K562 (cell line): ENCODE results near the gene ACRV1. TPM values are rescaled to one million over a fixed set of nuclear protein-coding genes. Genes with fewer than 3 reads are reported as not detected.

Source experiments
- ARNT ChIP-seq, 2 experiments: fragments of 450-650 bp; IDR thresholded peaks; 2 replicates each; pipeline ENCODE4 v1.6.1; 2016; ENCODE audit warnings: mild to moderate bottlenecking in 1 of 2
- BRD9 ChIP-seq: fragments of 450-650 bp; IDR thresholded peaks from 2 replicates; pipeline ENCODE4 v1.6.1; 2018; ENCODE audit warnings: low read depth; ENCODE audit not compliant: partially characterized antibody
- GATA2 ChIP-seq: sonication (generic); formaldehyde crosslinking; IDR thresholded peaks from 2 replicates; pipeline ENCODE4 v1.4.0; 2020; ENCODE audit warnings: mild to moderate bottlenecking, missing genetic modification reagents
- ILK ChIP-seq: fragments of 450-650 bp; IDR thresholded peaks from 2 replicates; pipeline ENCODE4 v1.6.1; 2016; ENCODE audit warnings: missing genetic modification characterization, low read depth, mild to moderate bottlenecking, missing compliant biosample characterization, moderate library complexity, borderline replicate concordance
- RBBP5 ChIP-seq: fragments of 200-600 bp; sonication (generic); IDR thresholded peaks from 2 replicates; pipeline ENCODE4 v1.6.1; 2012; ENCODE audit warnings: borderline replicate concordance, mild to moderate bottlenecking, low read length, control low read depth, inconsistent platforms; ENCODE audit not compliant: insufficient read depth, poor library complexity, severe bottlenecking
- polyA plus RNA-seq, 8 experiments: library from polyadenylated mRNA; depleted of rRNA in 4 of 8; stranded (reverse) in 5 of 8; unstranded in 3 of 8; fragments of >200 nt; fragmentation: Nextera tagmentation in 2 of 8; fragmentation: Illumina TruSeq in 1 of 8; extraction: Ambion mirVana in 2 of 8; extraction: Trizol in 1 of 8; gene quantifications; 2 replicates each; pipeline versions ENCODE4 v1.2.1 to v1.2.3, GENCODE V29; 2011 to 2014; ENCODE audit warnings: inconsistent platforms in 1 of 8, missing spikeins in 1 of 8
- total RNA-seq, 7 experiments: library from RNA; depleted of rRNA in 6 of 7; stranded (reverse); fragments of >200 nt in 6 of 7; fragmentation: Illumina TruSeq in 2 of 7; extraction: Trizol in 2 of 7; gene quantifications; 2 replicates each; pipeline versions ENCODE4 v1.2.1 to v1.2.3, GENCODE V29; 2011 to 2021; ENCODE audit warnings: low replicate concordance in 1 of 7
- TF ChIP-seq, protein P1 (sequence below): fragments of 450-650 bp; IDR thresholded peaks from 2 replicates; pipeline ENCODE4 v1.7.1; 2018; ENCODE audit warnings: mild to moderate bottlenecking, low read depth; ENCODE audit not compliant: partially characterized antibody
- TF ChIP-seq, protein P2 (sequence below): sonication (generic); formaldehyde crosslinking; IDR thresholded peaks from 2 replicates; pipeline ENCODE4 v1.4.0; 2020; ENCODE audit warnings: mild to moderate bottlenecking, missing genetic modification reagents
- TF ChIP-seq, protein P3 (sequence below): fragments of 200-800 bp; sonication (Bioruptor generic); IDR thresholded peaks from 2 replicates; pipeline ENCODE4 v1.6.1; 2017; ENCODE audit warnings: missing genetic modification characterization, missing compliant biosample characterization
- TF ChIP-seq, protein P4 (sequence below): fragments of 150-350 bp; conservative IDR thresholded peaks from 2 replicates; pipeline ENCODE4 v1.6.1; 2014; ENCODE audit warnings: low read length
- TF ChIP-seq, protein P5 (sequence below): fragments of 450-650 bp; IDR thresholded peaks from 2 replicates; pipeline ENCODE4 v1.6.1; 2018; ENCODE audit not compliant: partially characterized antibody
- TF ChIP-seq, protein P6 (sequence below): fragments of 450-650 bp; IDR thresholded peaks from 2 replicates; pipeline ENCODE4 v1.6.1; 2017; ENCODE audit warnings: mild to moderate bottlenecking, moderate library complexity

ACRV1 gene
- total and polyA plus RNA-seq, 9 of the 15 experiments (the other 6 are each of a cell fraction or from before 2014, with no cell fraction given) = 0.22 to 0.25 TPM; not detected in 7

DNA sequence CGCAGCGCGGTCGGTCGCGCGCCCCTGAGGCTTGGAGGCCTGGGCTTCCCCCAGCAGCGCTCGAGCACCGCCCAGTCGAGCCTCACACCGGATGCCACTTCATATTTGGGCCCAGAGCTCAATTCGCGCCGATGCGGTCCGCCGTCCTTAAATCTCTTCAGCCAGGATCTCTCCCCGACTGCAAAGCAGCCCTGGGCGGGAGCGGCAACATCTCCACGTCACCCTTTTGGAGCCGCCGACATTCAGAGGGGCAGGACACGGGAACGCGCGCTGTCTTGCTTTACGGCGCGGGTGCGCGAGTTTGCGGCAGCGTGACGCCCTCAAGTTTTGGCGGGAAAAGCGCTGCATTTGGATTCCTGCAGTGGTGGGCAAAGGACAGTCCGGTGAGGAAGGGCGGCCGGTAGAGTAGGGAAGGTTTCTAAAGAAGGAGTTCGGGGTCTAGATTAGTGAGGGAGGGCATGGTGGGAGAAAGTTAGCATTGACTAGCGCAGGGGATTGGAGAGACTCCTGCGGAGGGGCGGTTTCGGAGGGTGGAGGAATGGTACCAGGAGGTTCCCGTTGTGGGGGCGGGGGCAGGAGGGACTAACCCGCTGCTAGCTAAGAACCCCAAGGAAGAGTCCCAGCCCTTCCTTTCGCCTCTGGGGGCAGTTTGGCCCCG, 54.9 kb downstream of the ACRV1 start (continued):
- TF ChIP-seq, protein P1, sequence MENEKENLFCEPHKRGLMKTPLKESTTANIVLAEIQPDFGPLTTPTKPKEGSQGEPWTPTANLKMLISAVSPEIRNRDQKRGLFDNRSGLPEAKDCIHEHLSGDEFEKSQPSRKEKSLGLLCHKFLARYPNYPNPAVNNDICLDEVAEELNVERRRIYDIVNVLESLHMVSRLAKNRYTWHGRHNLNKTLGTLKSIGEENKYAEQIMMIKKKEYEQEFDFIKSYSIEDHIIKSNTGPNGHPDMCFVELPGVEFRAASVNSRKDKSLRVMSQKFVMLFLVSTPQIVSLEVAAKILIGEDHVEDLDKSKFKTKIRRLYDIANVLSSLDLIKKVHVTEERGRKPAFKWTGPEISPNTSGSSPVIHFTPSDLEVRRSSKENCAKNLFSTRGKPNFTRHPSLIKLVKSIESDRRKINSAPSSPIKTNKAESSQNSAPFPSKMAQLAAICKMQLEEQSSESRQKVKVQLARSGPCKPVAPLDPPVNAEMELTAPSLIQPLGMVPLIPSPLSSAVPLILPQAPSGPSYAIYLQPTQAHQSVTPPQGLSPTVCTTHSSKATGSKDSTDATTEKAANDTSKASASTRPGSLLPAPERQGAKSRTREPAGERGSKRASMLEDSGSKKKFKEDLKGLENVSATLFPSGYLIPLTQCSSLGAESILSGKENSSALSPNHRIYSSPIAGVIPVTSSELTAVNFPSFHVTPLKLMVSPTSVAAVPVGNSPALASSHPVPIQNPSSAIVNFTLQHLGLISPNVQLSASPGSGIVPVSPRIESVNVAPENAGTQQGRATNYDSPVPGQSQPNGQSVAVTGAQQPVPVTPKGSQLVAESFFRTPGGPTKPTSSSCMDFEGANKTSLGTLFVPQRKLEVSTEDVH = peak; percentile 100
- TF ChIP-seq, protein P2, sequence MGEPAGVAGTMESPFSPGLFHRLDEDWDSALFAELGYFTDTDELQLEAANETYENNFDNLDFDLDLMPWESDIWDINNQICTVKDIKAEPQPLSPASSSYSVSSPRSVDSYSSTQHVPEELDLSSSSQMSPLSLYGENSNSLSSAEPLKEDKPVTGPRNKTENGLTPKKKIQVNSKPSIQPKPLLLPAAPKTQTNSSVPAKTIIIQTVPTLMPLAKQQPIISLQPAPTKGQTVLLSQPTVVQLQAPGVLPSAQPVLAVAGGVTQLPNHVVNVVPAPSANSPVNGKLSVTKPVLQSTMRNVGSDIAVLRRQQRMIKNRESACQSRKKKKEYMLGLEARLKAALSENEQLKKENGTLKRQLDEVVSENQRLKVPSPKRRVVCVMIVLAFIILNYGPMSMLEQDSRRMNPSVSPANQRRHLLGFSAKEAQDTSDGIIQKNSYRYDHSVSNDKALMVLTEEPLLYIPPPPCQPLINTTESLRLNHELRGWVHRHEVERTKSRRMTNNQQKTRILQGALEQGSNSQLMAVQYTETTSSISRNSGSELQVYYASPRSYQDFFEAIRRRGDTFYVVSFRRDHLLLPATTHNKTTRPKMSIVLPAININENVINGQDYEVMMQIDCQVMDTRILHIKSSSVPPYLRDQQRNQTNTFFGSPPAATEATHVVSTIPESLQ (CRISPR knock-in tag) = peak; percentile 81; the same call in 1 of the 2 replicates
- TF ChIP-seq, protein P3, sequence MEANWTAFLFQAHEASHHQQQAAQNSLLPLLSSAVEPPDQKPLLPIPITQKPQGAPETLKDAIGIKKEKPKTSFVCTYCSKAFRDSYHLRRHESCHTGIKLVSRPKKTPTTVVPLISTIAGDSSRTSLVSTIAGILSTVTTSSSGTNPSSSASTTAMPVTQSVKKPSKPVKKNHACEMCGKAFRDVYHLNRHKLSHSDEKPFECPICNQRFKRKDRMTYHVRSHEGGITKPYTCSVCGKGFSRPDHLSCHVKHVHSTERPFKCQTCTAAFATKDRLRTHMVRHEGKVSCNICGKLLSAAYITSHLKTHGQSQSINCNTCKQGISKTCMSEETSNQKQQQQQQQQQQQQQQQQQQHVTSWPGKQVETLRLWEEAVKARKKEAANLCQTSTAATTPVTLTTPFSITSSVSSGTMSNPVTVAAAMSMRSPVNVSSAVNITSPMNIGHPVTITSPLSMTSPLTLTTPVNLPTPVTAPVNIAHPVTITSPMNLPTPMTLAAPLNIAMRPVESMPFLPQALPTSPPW (CRISPR knock-in tag) = peak; percentile 86
- peak; percentile 90 for TF ChIP-seq BRD9
- peak; percentile 55 to 81; a peak in 2 of 4 replicates for TF ChIP-seq ARNT (IDR thresholded peaks at IDR 0.05)
- TF ChIP-seq ILK = no peak
- TF ChIP-seq, protein P4, sequence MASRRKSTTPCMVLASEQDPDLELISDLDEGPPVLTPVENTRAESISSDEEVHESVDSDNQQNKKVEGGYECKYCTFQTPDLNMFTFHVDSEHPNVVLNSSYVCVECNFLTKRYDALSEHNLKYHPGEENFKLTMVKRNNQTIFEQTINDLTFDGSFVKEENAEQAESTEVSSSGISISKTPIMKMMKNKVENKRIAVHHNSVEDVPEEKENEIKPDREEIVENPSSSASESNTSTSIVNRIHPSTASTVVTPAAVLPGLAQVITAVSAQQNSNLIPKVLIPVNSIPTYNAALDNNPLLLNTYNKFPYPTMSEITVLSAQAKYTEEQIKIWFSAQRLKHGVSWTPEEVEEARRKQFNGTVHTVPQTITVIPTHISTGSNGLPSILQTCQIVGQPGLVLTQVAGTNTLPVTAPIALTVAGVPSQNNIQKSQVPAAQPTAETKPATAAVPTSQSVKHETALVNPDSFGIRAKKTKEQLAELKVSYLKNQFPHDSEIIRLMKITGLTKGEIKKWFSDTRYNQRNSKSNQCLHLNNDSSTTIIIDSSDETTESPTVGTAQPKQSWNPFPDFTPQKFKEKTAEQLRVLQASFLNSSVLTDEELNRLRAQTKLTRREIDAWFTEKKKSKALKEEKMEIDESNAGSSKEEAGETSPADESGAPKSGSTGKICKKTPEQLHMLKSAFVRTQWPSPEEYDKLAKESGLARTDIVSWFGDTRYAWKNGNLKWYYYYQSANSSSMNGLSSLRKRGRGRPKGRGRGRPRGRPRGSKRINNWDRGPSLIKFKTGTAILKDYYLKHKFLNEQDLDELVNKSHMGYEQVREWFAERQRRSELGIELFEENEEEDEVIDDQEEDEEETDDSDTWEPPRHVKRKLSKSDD = no peak
- TF ChIP-seq GATA2 (CRISPR knock-in tag) = no peak
- TF ChIP-seq, protein P5, sequence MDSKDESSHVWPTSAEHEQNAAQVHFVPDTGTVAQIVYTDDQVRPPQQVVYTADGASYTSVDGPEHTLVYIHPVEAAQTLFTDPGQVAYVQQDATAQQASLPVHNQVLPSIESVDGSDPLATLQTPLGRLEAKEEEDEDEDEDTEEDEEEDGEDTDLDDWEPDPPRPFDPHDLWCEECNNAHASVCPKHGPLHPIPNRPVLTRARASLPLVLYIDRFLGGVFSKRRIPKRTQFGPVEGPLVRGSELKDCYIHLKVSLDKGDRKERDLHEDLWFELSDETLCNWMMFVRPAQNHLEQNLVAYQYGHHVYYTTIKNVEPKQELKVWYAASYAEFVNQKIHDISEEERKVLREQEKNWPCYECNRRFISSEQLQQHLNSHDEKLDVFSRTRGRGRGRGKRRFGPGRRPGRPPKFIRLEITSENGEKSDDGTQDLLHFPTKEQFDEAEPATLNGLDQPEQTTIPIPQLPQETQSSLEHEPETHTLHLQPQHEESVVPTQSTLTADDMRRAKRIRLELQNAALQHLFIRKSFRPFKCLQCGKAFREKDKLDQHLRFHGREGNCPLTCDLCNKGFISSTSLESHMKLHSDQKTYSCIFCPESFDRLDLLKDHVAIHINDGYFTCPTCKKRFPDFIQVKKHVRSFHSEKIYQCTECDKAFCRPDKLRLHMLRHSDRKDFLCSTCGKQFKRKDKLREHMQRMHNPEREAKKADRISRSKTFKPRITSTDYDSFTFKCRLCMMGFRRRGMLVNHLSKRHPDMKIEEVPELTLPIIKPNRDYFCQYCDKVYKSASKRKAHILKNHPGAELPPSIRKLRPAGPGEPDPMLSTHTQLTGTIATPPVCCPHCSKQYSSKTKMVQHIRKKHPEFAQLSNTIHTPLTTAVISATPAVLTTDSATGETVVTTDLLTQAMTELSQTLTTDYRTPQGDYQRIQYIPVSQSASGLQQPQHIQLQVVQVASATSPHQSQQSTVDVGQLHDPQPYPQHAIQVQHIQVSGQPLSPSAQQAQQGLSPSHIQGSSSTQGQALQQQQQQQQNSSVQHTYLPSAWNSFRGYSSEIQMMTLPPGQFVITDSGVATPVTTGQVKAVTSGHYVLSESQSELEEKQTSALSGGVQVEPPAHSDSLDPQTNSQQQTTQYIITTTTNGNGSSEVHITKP = peak; percentile 34
- peak; percentile 97 for TF ChIP-seq RBBP5
- TF ChIP-seq, protein P6, sequence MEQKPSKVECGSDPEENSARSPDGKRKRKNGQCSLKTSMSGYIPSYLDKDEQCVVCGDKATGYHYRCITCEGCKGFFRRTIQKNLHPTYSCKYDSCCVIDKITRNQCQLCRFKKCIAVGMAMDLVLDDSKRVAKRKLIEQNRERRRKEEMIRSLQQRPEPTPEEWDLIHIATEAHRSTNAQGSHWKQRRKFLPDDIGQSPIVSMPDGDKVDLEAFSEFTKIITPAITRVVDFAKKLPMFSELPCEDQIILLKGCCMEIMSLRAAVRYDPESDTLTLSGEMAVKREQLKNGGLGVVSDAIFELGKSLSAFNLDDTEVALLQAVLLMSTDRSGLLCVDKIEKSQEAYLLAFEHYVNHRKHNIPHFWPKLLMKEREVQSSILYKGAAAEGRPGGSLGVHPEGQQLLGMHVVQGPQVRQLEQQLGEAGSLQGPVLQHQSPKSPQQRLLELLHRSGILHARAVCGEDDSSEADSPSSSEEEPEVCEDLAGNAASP = no peak
